Choroid plexus epithelial cell (primary cell): ENCODE data around the gene CCDC154.

ENCODE experiments used
- DNase-seq: peaks from one replicate; pipeline ENCODE4 v3.0.0-alpha.2; 2010; ENCODE audit warnings: low read depth
- H3K4me3 ChIP-seq: 2 replicates; pipeline ENCODE4 v1.5.1; 2011; ENCODE audit warnings: low read depth, mild to moderate bottlenecking, control low read depth, low read length, moderate library complexity
- CTCF ChIP-seq: conservative IDR thresholded peaks from 2 replicates; pipeline ENCODE4 v1.5.1; 2011; ENCODE audit warnings: low read depth, mild to moderate bottlenecking, control low read depth, inconsistent platforms, low read length, moderate library complexity

The CCDC154 gene

DNA sequence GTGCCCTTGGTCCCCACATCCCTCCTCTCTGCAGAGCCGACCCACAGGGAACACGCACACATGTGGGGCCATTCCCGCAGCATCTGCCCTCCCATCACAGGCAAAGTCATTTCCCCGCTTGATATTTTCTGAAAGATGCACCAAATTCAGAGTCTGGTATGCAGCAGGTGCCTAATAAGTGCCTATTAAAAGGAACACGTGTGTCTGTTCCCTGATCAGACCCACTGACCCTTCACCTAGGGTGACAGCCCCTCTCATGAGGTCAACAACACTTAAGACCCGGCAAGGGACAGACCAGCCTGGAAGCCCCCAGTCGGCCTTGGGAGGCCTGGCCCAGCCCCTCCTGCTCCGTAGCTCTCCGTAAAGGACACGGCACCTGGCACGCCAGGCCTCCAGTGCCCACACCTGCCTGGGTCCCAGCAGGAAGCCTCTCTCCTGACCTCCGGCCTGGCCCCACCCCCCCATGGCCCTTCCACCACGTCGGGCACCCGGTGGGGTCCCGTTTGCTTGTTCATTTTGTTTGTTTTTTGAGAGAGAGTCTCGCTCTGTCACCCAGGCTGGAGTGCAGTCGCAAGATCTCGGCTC, 49.9 kb downstream of the CCDC154 start:
- no peak for TF ChIP-seq CTCF
- H3K4me3 ChIP-seq: no peak overlapping the region
- no peak for DNase-seq

DNA sequence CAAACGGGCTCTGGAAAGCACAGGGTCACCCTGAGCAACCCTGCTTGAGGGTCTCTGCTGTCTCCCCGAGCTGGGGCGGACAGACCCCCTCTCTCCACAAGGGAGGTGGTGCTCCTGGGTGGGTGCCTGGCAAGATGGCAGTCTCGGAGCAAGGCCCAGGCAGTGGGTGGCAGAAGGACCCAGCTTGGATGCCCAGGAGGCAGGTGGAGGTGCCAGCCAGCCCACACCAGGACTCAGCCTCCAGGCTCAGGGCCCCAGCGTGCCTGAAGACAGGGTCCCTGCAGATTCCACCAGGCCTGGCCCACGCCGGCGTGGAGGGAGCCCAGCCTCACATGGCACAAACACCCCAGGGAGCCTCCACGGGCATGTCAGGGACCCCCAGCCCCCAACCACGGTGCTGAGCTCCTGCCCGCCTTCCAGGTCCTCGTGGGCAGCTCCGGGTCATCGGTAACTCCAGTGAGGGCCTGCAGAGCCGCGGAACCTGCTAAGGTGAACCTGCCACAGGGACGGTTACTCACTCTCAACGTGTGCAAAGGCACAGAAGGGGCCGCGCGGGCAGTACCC, 50.7 kb downstream of the CCDC154 start:
- no peak for TF ChIP-seq CTCF
- DNase-seq: no peak
- H3K4me3 ChIP-seq: no peak overlapping the region

DNA sequence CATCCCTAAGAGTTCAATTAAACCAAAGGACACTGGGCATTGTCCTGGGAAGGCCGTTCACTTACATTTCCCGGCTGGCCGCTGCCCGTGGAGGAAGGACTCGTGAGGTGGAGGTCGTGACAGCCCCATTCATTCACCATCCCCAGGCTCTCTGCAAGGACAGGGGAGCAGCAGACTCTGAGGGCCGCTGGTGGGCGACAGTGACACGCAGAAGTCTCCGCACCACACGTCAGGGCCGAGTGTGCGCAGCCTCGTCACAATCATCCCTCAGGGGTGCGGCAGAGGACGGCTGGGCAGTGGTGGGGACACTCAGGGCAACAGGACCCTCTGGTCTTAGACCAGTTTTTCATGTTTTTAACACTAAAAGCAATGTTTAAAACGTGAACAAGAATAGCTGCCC, 51.5 kb downstream of the CCDC154 start:
- TF ChIP-seq CTCF: no peak
- no peak overlapping the region for H3K4me3 ChIP-seq
- no peak for DNase-seq

GRCh38 chr16:1390239-1390779, 54.0 kb downstream of the CCDC154 start:
- no peak for TF ChIP-seq CTCF
- no peak for DNase-seq

DNA sequence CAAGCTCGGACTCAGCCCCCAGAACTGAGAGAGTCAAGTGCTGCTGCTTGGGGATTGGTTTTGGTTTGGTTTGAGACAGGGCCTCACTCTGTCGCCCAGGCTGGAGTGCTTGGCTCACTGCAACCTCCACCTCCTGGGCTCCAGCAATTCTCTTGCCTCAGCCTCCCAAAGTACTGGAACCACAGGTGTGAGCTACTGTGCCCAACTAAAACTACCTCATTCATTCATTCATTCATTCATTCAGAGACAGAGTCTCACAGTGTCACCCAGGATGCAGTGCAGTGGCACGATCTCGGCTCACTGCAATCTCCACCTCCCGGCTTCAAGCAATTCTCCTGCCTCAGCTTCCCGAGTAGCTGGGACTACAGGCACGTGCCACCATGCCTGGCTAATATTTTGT, 54.6 kb downstream of the CCDC154 start:
- no peak overlapping the region for H3K4me3 ChIP-seq
- DNase-seq: no peak

More at GRCh38 chr16:1390239-1390779, 54.0 kb downstream of the CCDC154 start:
- no peak overlapping the region for H3K4me3 ChIP-seq

DNA sequence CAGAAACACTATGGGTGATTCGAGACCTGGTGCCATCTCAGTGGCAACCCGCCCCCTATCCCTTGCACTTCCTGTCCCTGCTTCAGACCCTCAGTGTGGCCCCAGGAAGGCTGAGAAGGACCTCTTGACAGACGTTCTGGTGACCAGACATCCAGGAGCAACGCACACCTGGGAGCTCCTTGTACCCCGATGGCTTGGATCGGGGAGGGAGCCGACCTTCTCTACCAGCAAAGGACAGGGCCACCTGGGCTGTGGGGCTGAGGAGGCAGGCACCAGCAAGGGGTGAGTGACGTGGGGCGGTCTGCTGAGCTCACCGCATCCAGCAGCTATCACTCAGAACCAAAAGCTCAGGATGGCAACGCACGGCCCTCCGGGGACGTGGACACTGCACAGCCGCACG, 57.0 kb downstream of the CCDC154 start:
- DNase-seq: no peak
- no peak overlapping the region for H3K4me3 ChIP-seq
- TF ChIP-seq CTCF: no peak

More for the DNA sequence above, 54.6 kb downstream of the CCDC154 start:
- no peak for TF ChIP-seq CTCF

GRCh38 chr16:1385232-1385631, 59.1 kb downstream of the CCDC154 start:
- no peak for DNase-seq
- TF ChIP-seq CTCF: no peak

More at GRCh38 chr16:1385232-1385631, 59.1 kb downstream of the CCDC154 start:
- H3K4me3 ChIP-seq: no peak overlapping the region
